Hepatocyte (in vitro differentiated cells): ENCODE results near the gene SPART. TPM values are rescaled to one million over a fixed set of nuclear protein-coding genes. Genes with fewer than 3 reads are reported as not detected.

Experiments used
- DNase-seq: peaks from one replicate; pipeline ENCODE4 v3.0.0-alpha.2; 2016; ENCODE audit warnings: low spot score
- H2AFZ ChIP-seq: fragments of 200-600 bp; sonication (generic); 2 replicates; pipeline ENCODE4 v1.6.0; 2016; ENCODE audit warnings: antibody characterized with exemption, mild to moderate bottlenecking
- H3K27ac ChIP-seq: fragments of 200-600 bp; sonication (generic); 2 replicates; pipeline ENCODE4 v1.5.1; 2016; ENCODE audit warnings: mild to moderate bottlenecking
- H3K27me3 ChIP-seq: fragments of 200-600 bp; sonication (generic); 2 replicates; pipeline ENCODE4 v1.6.1; 2016
- H3K36me3 ChIP-seq: fragments of 200-600 bp; sonication (generic); replicated peaks from 2 replicates; pipeline ENCODE4 v1.5.1; 2016; ENCODE audit warnings: low read depth; ENCODE audit not compliant: insufficient read depth
- H3K4me1 ChIP-seq: fragments of 200-600 bp; sonication (generic); 2 replicates; pipeline ENCODE4 v1.5.1; 2016; ENCODE audit warnings: mild to moderate bottlenecking, moderate library complexity; ENCODE audit not compliant: insufficient read depth
- H3K4me2 ChIP-seq: fragments of 200-600 bp; sonication (generic); 2 replicates; pipeline ENCODE4 v1.6.0; 2016
- H3K4me3 ChIP-seq: fragments of 200-600 bp; sonication (generic); 2 replicates; pipeline ENCODE4 v1.5.1; 2016; ENCODE audit warnings: mild to moderate bottlenecking
- H3K79me2 ChIP-seq: fragments of 200-600 bp; sonication (generic); 2 replicates; pipeline ENCODE4 v1.6.0; 2017; ENCODE audit warnings: mild to moderate bottlenecking
- H3K9me2 ChIP-seq: fragments of 200-600 bp; sonication (generic); replicated peaks from 2 replicates; pipeline ENCODE4 v1.6.0; 2017; ENCODE audit warnings: mild to moderate bottlenecking; ENCODE audit not compliant: insufficient read depth
- H3K9me3 ChIP-seq: fragments of 200-600 bp; sonication (generic); 2 replicates; pipeline ENCODE4 v1.5.1; 2016; ENCODE audit warnings: low read depth, mild to moderate bottlenecking
- H4K20me1 ChIP-seq: fragments of 200-600 bp; sonication (generic); 2 replicates; pipeline ENCODE4 v1.6.0; 2016; ENCODE audit warnings: mild to moderate bottlenecking; ENCODE audit not compliant: insufficient read depth, poor library complexity, severe bottlenecking
- CTCF ChIP-seq: fragments of 200-600 bp; sonication (generic); IDR thresholded peaks from 2 replicates; pipeline ENCODE4 v1.5.1; 2016; ENCODE audit warnings: antibody characterized with exemption, mild to moderate bottlenecking; ENCODE audit not compliant: poor library complexity
- EZH2 ChIP-seq: fragments of 200-600 bp; sonication (generic); IDR thresholded peaks from 2 replicates; pipeline ENCODE4 v1.6.1; 2016; ENCODE audit warnings: antibody characterized with exemption, mild to moderate bottlenecking, borderline replicate concordance
- EZH2phosphoT487 ChIP-seq: fragments of 200-600 bp; sonication (generic); IDR thresholded peaks from one replicate; pipeline ENCODE4 v1.6.1; 2018; ENCODE audit warnings: antibody characterized with exemption, mild to moderate bottlenecking, low read depth, moderate library complexity; ENCODE audit not compliant: unreplicated experiment, severe bottlenecking
- WGBS: methylation state at CpG from one replicate; pipeline ENCODE4 v1.1.6; 2016; ENCODE audit warnings: low lambda C conversion rate; ENCODE audit errors: missing lambda C conversion rate; 5-methylcytosine and 5-hydroxymethylcytosine counted together
- polyA plus RNA-seq: library from polyadenylated mRNA; unstranded; fragments of >200 nt; fragmentation: Nextera tagmentation; extraction: Ambion mirVana; gene quantifications from 2 replicates; pipeline ENCODE4 v1.2.1, GENCODE V29; 2016
- total RNA-seq: library from RNA; depleted of rRNA; stranded (reverse); fragments of >200 nt; gene quantifications from 2 replicates; pipeline ENCODE4 v1.2.3, GENCODE V29; 2014

The SPART gene
- total and polyA plus RNA-seq, 2 experiments from 2014 or later, result 86.7 to 107 TPM

- Histone ChIP-seq H3K4me3 (no peak overlapping the region), H3K36me3 (no peaks in the 10 kb centered on the region), H2AFZ (no peak overlapping the region), H3K4me2 (no peak overlapping the region), H3K79me2 (no peaks in the 10 kb centered on the region), H3K9me2 (no peaks in the 10 kb centered on the region), H4K20me1 (no peaks in the 10 kb centered on the region), H3K27me3 (no peaks in the 10 kb centered on the region), H3K27ac (no peak overlapping the region), H3K9me3 (no peaks in the 10 kb centered on the region), H3K4me1 (no peaks in the 10 kb centered on the region)
- DNase-seq, result no peak
- TF ChIP-seq EZH2phosphoT487, result no peak
- TF ChIP-seq CTCF, result no peak
- TF ChIP-seq EZH2, result no peak
- 89% methylated on average over 2 of the region's 2 CpGs for WGBS
Observed at GRCh38 chr13:36273431-36273830, 72.8 kb downstream of the SPART start.

DNA sequence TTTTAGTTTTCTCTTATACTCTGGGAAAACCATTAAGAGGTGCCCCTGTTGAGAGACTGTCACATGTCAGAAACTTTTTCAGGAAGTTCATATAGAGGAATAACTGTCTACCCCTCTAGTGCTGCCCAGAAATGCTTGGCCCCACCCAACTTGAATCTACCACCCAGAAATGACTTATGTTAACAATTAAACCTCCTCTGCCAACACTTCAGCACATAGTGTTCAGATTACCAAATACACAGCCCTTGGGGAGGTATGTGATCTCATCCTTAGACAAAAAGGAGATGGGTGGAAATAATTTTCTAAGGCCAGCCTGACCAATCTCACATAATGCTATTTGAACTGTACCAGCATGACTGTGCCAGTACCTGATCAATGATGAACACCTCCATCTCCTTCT lies 84.2 kb downstream of the SPART start:
- Histone ChIP-seq H2AFZ (no peak overlapping the region), H3K79me2 (no peaks in the 10 kb centered on the region), H3K36me3 (no peaks in the 10 kb centered on the region), H3K9me3 (no peaks in the 10 kb centered on the region), H3K27ac (no peak overlapping the region), H3K4me1 (no peaks in the 10 kb centered on the region), H3K4me2 (no peak overlapping the region), H3K4me3 (no peak overlapping the region), H4K20me1 (no peaks in the 10 kb centered on the region), H3K9me2 (no peaks in the 10 kb centered on the region), H3K27me3 (no peaks in the 10 kb centered on the region)
- DNase-seq, result no peak
- TF ChIP-seq EZH2, result no peak
- TF ChIP-seq CTCF, result no peak
- no peak for TF ChIP-seq EZH2phosphoT487

- H4K20me1 ChIP-seq, result no peaks in the 10 kb centered on the region
- DNase-seq, result no peak
- H3K79me2 ChIP-seq, result no peaks in the 10 kb centered on the region
- H3K4me3 ChIP-seq, result no peak overlapping the region
- no peaks in the 10 kb centered on the region for H3K27me3 ChIP-seq
- no peaks in the 10 kb centered on the region for H3K36me3 ChIP-seq
- no peak overlapping the region for H3K4me2 ChIP-seq
- WGBS, result 92% methylated on average over 3 of the region's 3 CpGs
- no peak overlapping the region for H2AFZ ChIP-seq
- TF ChIP-seq CTCF (no peak), EZH2phosphoT487 (no peak), EZH2 (no peak)
- H3K9me3 ChIP-seq, result no peaks in the 10 kb centered on the region
- H3K27ac ChIP-seq, result no peak overlapping the region
- no peaks in the 10 kb centered on the region for H3K9me2 ChIP-seq
- no peaks in the 10 kb centered on the region for H3K4me1 ChIP-seq
Observed at GRCh38 chr13:36261011-36261410, 85.2 kb downstream of the SPART start.
